NCI-H2196 (cell line): ENCODE measurements around the gene MORF4L1.
"Not testable (repeated sequence)": the region's sequence is repeated elsewhere in the genome, so short reads cannot be mapped to it uniquely, and the experiment has no call there.

Experiments
- DNase-seq: peaks from one replicate; lab custom pipeline; 2025; ENCODE audit not compliant: unreplicated experiment; lab: John Stamatoyannopoulos, UW

Gene MORF4L1

GRCh38 chr15:78923480-78924360 is 51.0 kb downstream of the MORF4L1 start:
- DNase-seq, result no peak

DNA sequence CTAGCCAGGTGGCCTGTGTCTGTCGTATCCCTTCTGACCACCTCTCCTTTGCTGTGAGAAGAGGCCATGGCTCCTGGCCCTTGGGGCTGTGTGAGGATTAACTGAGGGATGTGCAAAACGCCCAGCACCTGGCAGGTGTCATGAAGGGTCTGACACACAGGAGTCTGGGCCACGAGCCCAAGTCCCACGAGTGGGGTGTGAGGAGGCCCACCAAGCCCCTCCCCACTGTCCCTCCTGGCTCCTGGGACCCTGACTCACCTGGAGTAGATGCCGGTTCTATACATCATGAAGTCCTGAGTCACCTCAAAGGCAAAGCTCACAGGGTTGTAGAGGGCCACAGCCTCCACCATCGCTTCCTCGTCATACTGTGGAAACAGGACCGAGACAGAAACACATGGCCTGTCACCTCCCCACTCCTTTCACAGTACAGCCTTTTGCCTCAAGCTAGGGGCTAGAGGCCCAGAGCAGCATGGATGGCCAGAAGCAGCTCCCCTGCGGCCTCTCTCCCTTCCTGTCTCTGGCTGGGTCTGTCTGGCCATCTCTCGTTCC is 52.5 kb downstream of the MORF4L1 start:
- no peak for DNase-seq

GRCh38 chr15:78925956-78926743 is 53.5 kb downstream of the MORF4L1 start:
- no peak for DNase-seq

GRCh38 chr15:78927077-78927790 is 54.5 kb downstream of the MORF4L1 start:
- no peak for DNase-seq

DNA sequence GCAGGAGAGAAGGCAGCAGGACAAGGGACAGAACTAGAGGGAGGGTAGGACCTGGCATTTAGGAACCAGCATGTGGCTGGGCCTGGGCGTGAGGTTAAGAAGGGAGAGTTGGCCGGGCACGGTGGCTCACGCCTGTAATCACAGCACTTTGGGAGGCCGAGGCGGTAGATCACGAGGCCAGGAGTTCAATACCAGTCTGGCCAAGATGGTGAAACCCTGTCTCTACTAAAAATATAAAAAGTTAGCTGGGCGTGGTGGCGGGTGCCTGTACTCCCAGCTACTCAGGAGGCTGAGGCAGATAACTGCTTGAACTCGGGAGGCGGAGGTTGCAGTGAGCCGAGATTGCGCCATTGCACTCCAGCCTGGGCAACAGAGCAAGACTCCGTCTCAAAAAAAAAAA is 55.5 kb downstream of the MORF4L1 start:
- DNase-seq, result not testable (repeated sequence)

GRCh38 chr15:78928616-78929093 is 56.0 kb downstream of the MORF4L1 start:
- DNase-seq, result no peak

GRCh38 chr15:78929536-78930264 is 57.0 kb downstream of the MORF4L1 start:
- DNase-seq, result no peak

DNA sequence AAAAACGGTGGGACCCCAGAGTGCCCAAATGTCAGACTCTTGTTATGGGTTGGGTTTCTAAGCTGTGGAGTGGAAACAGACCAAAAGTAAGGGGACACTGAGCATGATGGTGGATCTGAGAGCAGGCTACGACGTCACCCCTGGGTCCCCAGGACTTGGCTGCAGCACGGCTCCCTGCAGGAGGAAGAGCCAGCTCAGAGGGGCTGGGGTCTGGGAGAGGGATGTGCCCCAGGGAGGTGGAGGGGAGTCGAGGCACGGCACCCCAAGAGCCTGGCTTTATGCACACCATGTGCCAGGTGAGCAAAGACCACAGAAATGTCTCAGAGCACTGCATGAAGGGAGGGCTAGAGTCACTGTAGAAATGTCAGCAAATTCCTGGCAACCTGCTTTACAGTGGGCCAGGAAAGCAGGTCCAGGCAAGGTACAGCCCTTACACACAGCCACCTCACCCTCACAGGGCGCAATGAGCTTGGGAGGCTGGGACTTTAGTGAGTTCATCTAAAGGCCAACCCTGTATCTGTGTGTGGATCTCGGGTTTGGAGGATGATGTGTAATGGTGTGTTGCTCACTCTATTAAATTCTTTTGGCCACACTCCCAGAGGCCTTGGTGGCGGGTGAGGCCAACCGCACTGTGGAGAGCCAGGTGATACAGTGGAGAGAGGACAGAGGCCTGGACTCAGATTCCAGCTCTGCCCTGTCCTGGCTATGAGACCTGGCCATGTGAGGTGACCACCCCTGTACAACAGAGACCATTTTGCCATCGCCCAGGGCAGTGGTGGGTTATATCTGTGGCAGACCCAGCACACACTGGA is 58.1 kb downstream of the MORF4L1 start:
- DNase-seq, result peak; percentile 83

DNA sequence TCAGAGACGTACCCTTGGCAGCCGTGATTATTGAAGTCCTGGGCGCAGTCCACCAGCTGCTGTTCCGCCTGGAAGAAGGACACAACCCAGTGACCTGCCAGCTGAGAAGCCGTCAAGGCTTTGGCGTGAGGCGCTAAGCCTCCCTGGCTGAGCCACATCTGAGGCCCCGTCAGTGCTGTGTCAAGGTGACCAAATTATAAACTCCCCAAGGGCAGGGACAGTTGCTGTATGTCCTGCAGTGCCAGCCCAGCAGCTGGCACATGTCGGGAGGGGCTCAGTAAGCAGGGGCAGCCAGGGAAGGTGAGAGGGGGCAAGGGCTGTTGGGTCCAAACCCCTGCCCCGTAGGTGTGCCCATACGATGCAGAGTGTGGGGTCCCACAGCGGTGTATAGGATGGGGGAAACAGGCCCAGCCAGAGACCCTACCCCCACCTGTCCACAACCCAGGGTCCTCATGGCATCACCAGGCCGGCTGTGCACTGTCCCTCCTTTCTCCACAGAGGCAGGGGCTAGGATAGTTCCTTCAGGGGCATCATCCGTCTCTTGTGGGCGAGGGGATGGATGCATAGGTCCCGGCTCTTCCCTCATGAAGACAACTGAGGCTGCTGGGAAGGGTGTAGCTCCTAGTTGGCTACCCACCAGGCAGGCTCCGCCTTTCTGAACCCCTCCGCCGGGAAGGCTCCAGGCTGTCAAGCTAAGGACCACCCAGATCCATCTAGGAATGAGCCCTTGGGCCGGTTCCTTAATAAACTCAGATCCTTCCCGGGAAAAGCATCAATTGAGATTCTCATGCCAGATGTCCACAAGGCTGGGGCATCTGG is 59.0 kb downstream of the MORF4L1 start:
- peak; percentile 31 for DNase-seq

- DNase-seq, result no peak
Observed at GRCh38 chr15:78932258-78932808, 59.6 kb downstream of the MORF4L1 start.

GRCh38 chr15:78933187-78933822 is 60.6 kb downstream of the MORF4L1 start:
- no peak for DNase-seq

- DNase-seq, result peak; percentile 9
Observed at GRCh38 chr15:78933823-78934654, 61.3 kb downstream of the MORF4L1 start.

GRCh38 chr15:78934655-78935023 is 61.9 kb downstream of the MORF4L1 start:
- DNase-seq, result no peak

DNA sequence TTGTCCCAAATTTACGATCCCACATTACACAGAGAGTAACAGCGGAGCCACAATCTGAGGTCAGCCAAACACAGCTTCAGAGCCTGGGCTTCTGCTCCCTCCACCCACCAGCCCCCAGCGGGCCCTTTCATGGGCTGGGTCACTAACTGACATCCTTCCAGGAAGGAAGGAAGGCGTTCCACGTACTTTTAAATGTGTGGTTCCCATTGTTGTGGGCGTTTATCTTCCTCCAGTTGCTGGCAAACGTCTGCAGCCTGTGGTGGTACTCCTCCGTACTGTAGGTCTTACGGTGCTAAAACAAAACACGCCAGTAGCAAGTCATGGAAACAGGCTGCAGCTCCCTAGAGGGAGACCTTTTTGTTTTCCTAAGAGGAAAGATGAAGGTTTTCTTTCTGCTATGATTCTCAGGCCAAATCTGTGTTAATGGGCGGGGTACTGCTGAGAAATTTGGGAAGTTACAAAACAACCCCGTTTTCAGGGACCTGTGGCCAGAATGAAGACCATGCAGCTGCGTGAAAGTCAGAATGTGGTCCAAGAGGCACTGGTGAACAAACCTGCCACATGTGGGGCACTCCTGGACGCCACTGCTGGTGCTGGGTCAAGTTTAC is 64.5 kb downstream of the MORF4L1 start:
- DNase-seq, result no peak

GRCh38 chr15:78938658-78939488 is 66.2 kb downstream of the MORF4L1 start:
- no peak for DNase-seq

DNA sequence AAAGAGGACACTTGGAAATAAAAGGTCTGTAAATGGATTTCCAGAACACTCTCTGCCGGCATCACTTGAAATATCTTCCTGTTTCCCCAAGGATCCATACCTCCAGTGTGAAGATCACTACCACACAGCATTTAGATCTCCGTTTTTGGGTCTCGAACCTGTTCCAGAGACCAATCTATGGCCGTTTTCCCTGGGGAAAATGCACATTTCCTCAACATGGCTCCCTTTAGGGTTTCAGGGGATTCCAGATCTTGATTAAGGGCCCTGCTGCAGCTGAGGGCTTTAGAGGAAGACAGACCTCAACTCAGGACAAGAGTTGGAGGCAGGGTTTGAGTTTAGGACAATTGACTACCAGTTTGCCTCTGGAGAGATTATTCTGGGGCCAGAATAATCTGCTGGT is 70.1 kb downstream of the MORF4L1 start:
- no peak for DNase-seq
